HEK293T (cell line): ENCODE measurements around the gene STXBP5.

Experiments
- ELF4 ChIP-seq: fragments of 450-650 bp; IDR thresholded peaks from 2 replicates; pipeline ENCODE4 v1.6.1; 2017; ENCODE audit warnings: antibody characterized with exemption
- FOXA1 ChIP-seq: fragments of 450-650 bp; IDR thresholded peaks from 2 replicates; pipeline ENCODE4 v1.6.1; 2016; ENCODE audit warnings: mild to moderate bottlenecking
- FOXK2 ChIP-seq: fragments of 450-650 bp; IDR thresholded peaks from 2 replicates; pipeline ENCODE4 v1.6.1; 2016; ENCODE audit warnings: mild to moderate bottlenecking
- FOXM1 ChIP-seq: fragments of 450-650 bp; IDR thresholded peaks from 2 replicates; pipeline ENCODE4 v1.6.1; 2017; ENCODE audit warnings: mild to moderate bottlenecking, borderline replicate concordance
- HDGF ChIP-seq: fragments of 450-650 bp; IDR thresholded peaks from 2 replicates; pipeline ENCODE4 v1.6.1; 2017; ENCODE audit warnings: antibody characterized with exemption, borderline replicate concordance
- L3MBTL2 ChIP-seq: fragments of 450-650 bp; conservative IDR thresholded peaks from 2 replicates; pipeline ENCODE4 v1.6.1; 2016; ENCODE audit warnings: mild to moderate bottlenecking
- NFRKB ChIP-seq: fragments of 450-650 bp; IDR thresholded peaks from 2 replicates; pipeline ENCODE4 v1.6.1; 2016; ENCODE audit warnings: mild to moderate bottlenecking, moderate library complexity
- SP1 ChIP-seq: fragments of 450-650 bp; IDR thresholded peaks from 2 replicates; pipeline ENCODE4 v1.6.1; 2017
- SUZ12 ChIP-seq: fragments of 450-650 bp; IDR thresholded peaks from 2 replicates; pipeline ENCODE4 v1.6.1; 2016; ENCODE audit warnings: mild to moderate bottlenecking
- ZNF384 ChIP-seq: fragments of 450-650 bp; IDR thresholded peaks from 2 replicates; pipeline ENCODE4 v1.6.1; 2016
- TF ChIP-seq, protein P1 (sequence below): fragments of 450-650 bp; IDR thresholded peaks from 2 replicates; pipeline ENCODE4 v1.6.1; 2016

GRCh38 chr6:147392917-147393625 lies 188.9 kb downstream of the STXBP5 start:
- TF ChIP-seq FOXK2 (no peak), SUZ12 (no peak), NFRKB (no peak), FOXM1 (no peak), L3MBTL2 (no peak), HDGF (no peak), SP1 (no peak), FOXA1 (no peak), ZNF384 (no peak), ELF4 (no peak)
- TF ChIP-seq, protein P1, sequence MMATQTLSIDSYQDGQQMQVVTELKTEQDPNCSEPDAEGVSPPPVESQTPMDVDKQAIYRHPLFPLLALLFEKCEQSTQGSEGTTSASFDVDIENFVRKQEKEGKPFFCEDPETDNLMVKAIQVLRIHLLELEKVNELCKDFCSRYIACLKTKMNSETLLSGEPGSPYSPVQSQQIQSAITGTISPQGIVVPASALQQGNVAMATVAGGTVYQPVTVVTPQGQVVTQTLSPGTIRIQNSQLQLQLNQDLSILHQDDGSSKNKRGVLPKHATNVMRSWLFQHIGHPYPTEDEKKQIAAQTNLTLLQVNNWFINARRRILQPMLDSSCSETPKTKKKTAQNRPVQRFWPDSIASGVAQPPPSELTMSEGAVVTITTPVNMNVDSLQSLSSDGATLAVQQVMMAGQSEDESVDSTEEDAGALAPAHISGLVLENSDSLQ: no peak
